ENCODE data around the gene CFAP61. TPM values are rescaled to one million over a fixed set of nuclear protein-coding genes. Genes with fewer than 3 reads are reported as not detected.

CFAP61 gene
- total RNA-seq, 1 donor from 2014 or later = 0.26 TPM

- TF ChIP-seq, protein P1, sequence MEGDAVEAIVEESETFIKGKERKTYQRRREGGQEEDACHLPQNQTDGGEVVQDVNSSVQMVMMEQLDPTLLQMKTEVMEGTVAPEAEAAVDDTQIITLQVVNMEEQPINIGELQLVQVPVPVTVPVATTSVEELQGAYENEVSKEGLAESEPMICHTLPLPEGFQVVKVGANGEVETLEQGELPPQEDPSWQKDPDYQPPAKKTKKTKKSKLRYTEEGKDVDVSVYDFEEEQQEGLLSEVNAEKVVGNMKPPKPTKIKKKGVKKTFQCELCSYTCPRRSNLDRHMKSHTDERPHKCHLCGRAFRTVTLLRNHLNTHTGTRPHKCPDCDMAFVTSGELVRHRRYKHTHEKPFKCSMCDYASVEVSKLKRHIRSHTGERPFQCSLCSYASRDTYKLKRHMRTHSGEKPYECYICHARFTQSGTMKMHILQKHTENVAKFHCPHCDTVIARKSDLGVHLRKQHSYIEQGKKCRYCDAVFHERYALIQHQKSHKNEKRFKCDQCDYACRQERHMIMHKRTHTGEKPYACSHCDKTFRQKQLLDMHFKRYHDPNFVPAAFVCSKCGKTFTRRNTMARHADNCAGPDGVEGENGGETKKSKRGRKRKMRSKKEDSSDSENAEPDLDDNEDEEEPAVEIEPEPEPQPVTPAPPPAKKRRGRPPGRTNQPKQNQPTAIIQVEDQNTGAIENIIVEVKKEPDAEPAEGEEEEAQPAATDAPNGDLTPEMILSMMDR (IDR thresholded peaks at IDR 0.05; ENCODE audit: insufficient read depth, low read length, severe bottlenecking) = no peak
- H3K36me3 ChIP-seq (ENCODE audit: control insufficient read depth, insufficient read depth, low read length) = no peaks in the 10 kb centered on the region
- H3K4me3 ChIP-seq (ENCODE audit: low read depth, low read length) = no peak overlapping the region
- FAIRE-seq = no peak
- H3K27me3 ChIP-seq (ENCODE audit: control insufficient read depth, insufficient read depth, low read length) = no peaks in the 10 kb centered on the region
- DNase-seq (ENCODE audit: low read depth) = no peak
Measured at GRCh38 chr20:20318365-20319161, 266.2 kb downstream of the CFAP61 start.

GRCh38 chr20:20321134-20321533, 268.8 kb downstream of the CFAP61 start:
- Histone ChIP-seq H3K36me3 (ENCODE audit: control insufficient read depth, insufficient read depth, low read length) (no peaks in the 10 kb centered on the region), H3K27me3 (ENCODE audit: control insufficient read depth, insufficient read depth, low read length) (no peaks in the 10 kb centered on the region), H3K4me3 (ENCODE audit: low read depth, low read length) (no peak overlapping the region)
- TF ChIP-seq, protein P1 (IDR thresholded peaks at IDR 0.05; ENCODE audit: insufficient read depth, low read length, severe bottlenecking) = no peak
- DNase-seq (ENCODE audit: low read depth) (peak; percentile 51), FAIRE-seq (no peak)

GRCh38 chr20:20321917-20322316, 269.6 kb downstream of the CFAP61 start:
- FAIRE-seq = no peak
- H3K27me3 ChIP-seq (ENCODE audit: control insufficient read depth, insufficient read depth, low read length) = no peaks in the 10 kb centered on the region
- DNase-seq (ENCODE audit: low read depth) = no peak

DNA sequence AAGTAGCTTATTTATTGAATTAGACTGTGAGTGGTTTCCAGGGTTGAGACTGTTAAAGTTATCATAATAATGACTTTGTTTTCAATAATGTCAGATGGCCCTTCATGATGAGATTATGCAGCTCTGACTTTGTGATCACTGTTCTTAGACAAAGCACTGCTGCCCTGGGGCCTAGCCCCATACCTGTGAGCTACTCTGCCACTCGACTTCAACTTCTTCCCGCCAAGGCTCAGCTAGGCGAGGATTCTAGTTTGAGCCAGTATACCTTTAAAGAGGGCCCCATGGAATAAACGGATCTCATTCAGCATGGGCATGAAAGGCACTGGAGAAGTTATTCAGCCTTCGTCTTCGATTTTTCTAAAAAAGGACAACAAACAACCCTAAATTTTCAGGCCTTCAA, 270.6 kb downstream of the CFAP61 start:
- TF ChIP-seq, protein P1 (IDR thresholded peaks at IDR 0.05; ENCODE audit: insufficient read depth, low read length, severe bottlenecking) = no peak
- FAIRE-seq (no peak), DNase-seq (ENCODE audit: low read depth) (no peak)
- Histone ChIP-seq H3K4me3 (ENCODE audit: low read depth, low read length) (no peak overlapping the region), H3K36me3 (ENCODE audit: control insufficient read depth, insufficient read depth, low read length) (no peaks in the 10 kb centered on the region), H3K27me3 (ENCODE audit: control insufficient read depth, insufficient read depth, low read length) (no peaks in the 10 kb centered on the region)

More at GRCh38 chr20:20321917-20322316, 269.6 kb downstream of the CFAP61 start:
- Histone ChIP-seq H3K36me3 (ENCODE audit: control insufficient read depth, insufficient read depth, low read length) (no peaks in the 10 kb centered on the region), H3K4me3 (ENCODE audit: low read depth, low read length) (no peak overlapping the region)
- TF ChIP-seq, protein P1 (IDR thresholded peaks at IDR 0.05; ENCODE audit: insufficient read depth, low read length, severe bottlenecking) = no peak

- Histone ChIP-seq H3K36me3 (ENCODE audit: control insufficient read depth, insufficient read depth, low read length) (no peaks in the 10 kb centered on the region), H3K4me3 (ENCODE audit: low read depth, low read length) (no peak overlapping the region), H3K27me3 (ENCODE audit: control insufficient read depth, insufficient read depth, low read length) (no peaks in the 10 kb centered on the region)
- no peak for FAIRE-seq
- TF ChIP-seq, protein P1 (IDR thresholded peaks at IDR 0.05; ENCODE audit: insufficient read depth, low read length, severe bottlenecking) = no peak
- peak; percentile 55 for DNase-seq (ENCODE audit: low read depth)
Measured at GRCh38 chr20:20327746-20328145, 275.4 kb downstream of the CFAP61 start.

Measured in bronchial epithelial cell (primary cell).